Stimulated activated CD4-positive, alpha-beta T cell treated with anti-CD3 and anti-CD28 coated beads, Interleukin-1b, Interleukin-23, amount 100 ng/mL, for 48 hours (primary cell): ENCODE measurements around the gene VGLL4.

Experiments used
- DNase-seq: peaks from one replicate; pipeline ENCODE4 v3.0.0-alpha.2; 2020

The VGLL4 gene

GRCh38 chr3:11546657-11547302, 96.9 kb downstream of the VGLL4 start:
- no peak for DNase-seq

GRCh38 chr3:11545186-11545851, 98.4 kb downstream of the VGLL4 start:
- DNase-seq = no peak

- DNase-seq = no peak
Observed at GRCh38 chr3:11544412-11545181, 99.1 kb downstream of the VGLL4 start.

GRCh38 chr3:11543948-11544387, 99.7 kb downstream of the VGLL4 start:
- DNase-seq = no peak

- no peak for DNase-seq
Observed at GRCh38 chr3:11543141-11543947, 100.4 kb downstream of the VGLL4 start.

GRCh38 chr3:11542551-11542950, 101.2 kb downstream of the VGLL4 start:
- DNase-seq = no peak

GRCh38 chr3:11541321-11542303, 102.1 kb downstream of the VGLL4 start:
- no peak for DNase-seq

GRCh38 chr3:11539677-11540076, 104.0 kb downstream of the VGLL4 start:
- no peak for DNase-seq

GRCh38 chr3:11539218-11539617, 104.5 kb downstream of the VGLL4 start:
- DNase-seq = no peak

GRCh38 chr3:11538581-11538980, 105.1 kb downstream of the VGLL4 start:
- DNase-seq = no peak

GRCh38 chr3:11536936-11537612, 106.6 kb downstream of the VGLL4 start:
- DNase-seq = no peak

- DNase-seq = no peak
Observed at GRCh38 chr3:11536132-11536935, 107.4 kb downstream of the VGLL4 start.

- DNase-seq = no peak
Observed at GRCh38 chr3:11535243-11535960, 108.3 kb downstream of the VGLL4 start.

GRCh38 chr3:11534793-11535101, 109.0 kb downstream of the VGLL4 start:
- DNase-seq = no peak

GRCh38 chr3:11534011-11534792, 109.5 kb downstream of the VGLL4 start:
- no peak for DNase-seq

- no peak for DNase-seq
Observed at GRCh38 chr3:11532931-11533391, 110.8 kb downstream of the VGLL4 start.

GRCh38 chr3:11530153-11530721, 113.5 kb downstream of the VGLL4 start:
- no peak for DNase-seq

- DNase-seq = no peak
Observed at GRCh38 chr3:11529281-11529680, 114.4 kb downstream of the VGLL4 start.
